ENCODE results near the gene ZNF133. TPM values are rescaled to one million over a fixed set of nuclear protein-coding genes. Genes with fewer than 3 reads are reported as not detected.
A peak's percentile ranks its signal among the peaks of the same experiment; 100 is the strongest.
"Not testable (repeated sequence)": the region's sequence is repeated elsewhere in the genome, so short reads cannot be mapped to it uniquely, and the experiment has no call there.

Gene ZNF133
- total RNA-seq: 10 to 100 TPM; 13.8 to 25.5 (median 18.6) TPM

DNA sequence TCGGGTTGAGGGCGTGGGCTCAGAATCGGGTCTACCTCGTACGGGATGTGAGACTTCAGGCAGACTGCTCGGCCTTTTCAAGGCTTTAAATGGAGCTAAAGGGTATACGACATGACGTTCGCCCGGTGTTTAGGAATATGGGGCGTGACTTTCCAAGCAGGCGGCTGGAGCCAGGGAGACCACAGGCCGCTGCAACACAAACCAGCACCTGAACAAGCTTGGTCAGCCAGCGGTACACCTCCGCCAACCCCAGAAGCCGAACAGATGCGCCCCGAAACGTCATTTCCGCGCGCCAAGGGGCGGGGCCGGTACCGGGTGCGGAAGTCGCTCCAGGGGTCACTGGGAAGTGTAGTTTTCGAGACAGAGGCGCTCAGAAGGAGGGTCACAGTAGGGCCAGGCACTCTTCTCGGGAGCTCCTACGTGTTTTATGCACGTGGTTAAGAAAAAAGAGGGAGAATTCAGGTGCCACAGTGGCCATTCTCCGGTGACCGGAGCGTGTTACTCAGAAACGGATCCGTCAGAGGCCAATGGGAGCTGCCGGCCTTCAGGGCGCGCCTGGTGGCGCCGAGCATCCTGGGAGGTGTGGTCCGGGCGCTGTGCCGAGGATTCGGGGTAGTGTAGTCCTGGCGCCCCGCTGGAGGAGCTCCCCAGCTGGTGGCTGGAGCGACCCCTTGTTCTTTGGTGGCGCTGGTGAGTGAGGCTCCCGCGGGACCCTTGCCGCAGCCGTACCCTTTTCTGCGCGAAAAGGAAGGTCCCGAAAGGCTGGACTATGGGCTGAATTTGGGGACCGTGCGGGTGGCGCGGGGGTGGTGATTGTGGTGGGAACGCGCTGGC is at the start of gene ZNF133:
ZNF133 (plus strand) TSS at position 613 of the 834 bp plus-strand sequence. CDS start 17,160 bp downstream, outside the sequence.
- peak; percentile 91 to 98 (median 97) for ATAC-seq (replicated peaks in 6 of 8)
- H3K4me3 ChIP-seq: peak within 1 kb of the TSS; percentile 50 to 83 (median 66)
- in situ Hi-C loops (cut with MboI; ENCODE audit: low pct_unique_long_range_greater_than_20kb in 2 of 9, low sequenced_read_pairs in 9 of 9, unreplicated experiment in 9 of 9): no loop called here
- peaks cover 6 to 10% of the 10 kb centered on the region in 2 donors for H3K4me1 ChIP-seq (replicated peaks in 1 of 2)
- 0 to 8% (median 0%) methylated on average over 3 to 26 of the region's 63 CpGs; no CpG with 5 or more reads in 2 of the 10 experiments for WGBS, 10 experiments
- peak within 1 kb of the TSS; percentile 93 to 96 for H3K27ac ChIP-seq

DNA sequence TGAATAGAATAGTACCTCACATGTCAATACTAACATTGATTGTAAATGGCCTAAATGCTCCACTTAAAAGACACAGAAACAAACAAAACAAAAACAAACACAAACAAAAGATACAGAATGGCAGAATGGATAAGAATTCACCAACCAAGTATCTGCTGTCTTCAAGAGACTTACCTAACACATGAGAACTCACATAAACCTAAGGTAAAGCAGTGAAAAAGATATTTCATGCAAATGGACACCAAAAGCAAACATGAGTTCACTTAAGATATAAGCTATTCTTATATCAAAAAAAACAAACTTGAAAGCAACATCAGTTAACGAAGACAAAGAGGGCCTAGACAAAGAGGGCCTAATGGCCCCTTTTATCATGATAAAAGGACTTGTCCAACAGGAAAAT is 47.3 kb upstream of the ZNF133 start:
- in situ Hi-C loops (cut with MboI; ENCODE audit: low pct_unique_long_range_greater_than_20kb in 2 of 9, low sequenced_read_pairs in 9 of 9, unreplicated experiment in 9 of 9): no loop called here
- H3K4me1 ChIP-seq (replicated peaks in 1 of 2): no peaks in the 10 kb centered on the region
- ATAC-seq (replicated peaks in 6 of 8): no peak
- 0 to 100% (median 58%) methylated on average over 1 of the region's 1 CpG; no CpG with 5 or more reads in 3 of the 10 experiments for WGBS, 10 experiments
- H3K4me3 ChIP-seq: no peak overlapping the region
- no peak overlapping the region for H3K27ac ChIP-seq

DNA sequence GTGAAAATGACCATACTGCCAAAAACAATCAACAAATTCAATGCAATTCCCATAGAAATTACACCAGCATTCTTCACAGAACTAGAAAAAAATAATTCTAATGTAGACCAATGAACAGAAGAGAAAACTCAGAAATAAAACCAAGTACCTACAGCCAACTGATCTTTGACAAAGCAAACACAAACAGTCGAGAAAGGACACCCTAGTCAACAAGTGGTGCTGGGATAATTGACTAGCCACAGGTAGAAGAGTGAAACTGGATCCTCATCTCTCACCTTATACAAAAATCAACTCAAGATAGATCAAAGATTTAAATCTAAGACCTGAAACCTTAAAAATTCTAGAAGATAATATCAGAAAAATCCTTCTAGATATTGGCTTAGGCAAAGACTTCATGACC is 44.5 kb upstream of the ZNF133 start:
- in situ Hi-C loops (cut with MboI; ENCODE audit: low pct_unique_long_range_greater_than_20kb in 2 of 9, low sequenced_read_pairs in 9 of 9, unreplicated experiment in 9 of 9): no loop called here
- Histone ChIP-seq H3K27ac (no peak overlapping the region), H3K4me1 (replicated peaks in 1 of 2) (no peaks in the 10 kb centered on the region), H3K4me3 (no peak overlapping the region)
- ATAC-seq (replicated peaks in 6 of 8): no peak
- WGBS, 10 experiments: 0 to 50% (median 11%) methylated on average over 1 of the region's 1 CpG; no CpG with 5 or more reads in 5 of the 10 experiments

DNA sequence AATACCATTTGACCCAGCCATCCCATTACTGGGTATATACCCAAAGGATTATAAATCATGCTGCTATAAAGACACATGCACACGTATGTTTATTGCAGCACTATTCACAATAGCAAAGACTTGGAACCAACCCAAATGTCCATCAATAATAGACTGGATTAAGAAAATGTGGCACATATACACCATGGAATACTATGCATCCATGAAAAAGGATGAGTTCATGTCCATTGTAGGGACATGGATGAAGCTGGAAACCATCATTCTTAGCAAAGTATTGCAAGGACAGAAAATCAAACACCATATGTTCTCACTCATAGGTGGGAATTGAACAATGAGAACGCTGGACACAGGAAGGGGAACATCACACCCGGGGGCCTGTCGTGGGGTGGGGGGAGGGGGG is 39.8 kb upstream of the ZNF133 start:
- 40% methylated on average over 1 of the region's 4 CpGs; no CpG with 5 or more reads in 9 of the 10 experiments for WGBS, 10 experiments
- H3K27ac ChIP-seq; in situ Hi-C loops (cut with MboI; ENCODE audit: low pct_unique_long_range_greater_than_20kb in 2 of 9, low sequenced_read_pairs in 9 of 9, unreplicated experiment in 9 of 9); H3K4me1 ChIP-seq (replicated peaks in 1 of 2); ATAC-seq (replicated peaks in 6 of 8); H3K4me3 ChIP-seq: not testable (repeated sequence)

DNA sequence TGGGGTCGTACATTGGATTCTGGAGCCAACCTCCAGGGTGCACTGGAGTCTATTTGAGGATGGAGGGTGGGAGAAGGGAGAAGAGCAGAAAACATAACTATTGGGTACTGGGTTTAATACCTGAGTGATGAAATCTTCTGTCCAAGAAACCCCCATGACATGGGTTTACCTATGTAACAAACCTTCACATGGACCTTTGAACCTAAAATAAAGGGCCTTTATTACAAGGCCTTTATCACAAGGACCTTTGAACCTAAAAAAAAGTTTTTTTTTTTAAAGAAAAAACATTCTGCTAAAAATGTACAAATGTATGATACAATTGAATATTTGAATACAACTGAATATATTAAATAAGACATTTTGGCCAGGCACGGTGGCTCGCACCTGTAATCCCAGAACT is 38.1 kb upstream of the ZNF133 start:
- Histone ChIP-seq H3K4me3 (no peak overlapping the region), H3K4me1 (replicated peaks in 1 of 2) (no peaks in the 10 kb centered on the region), H3K27ac (no peak overlapping the region)
- in situ Hi-C loops (cut with MboI; ENCODE audit: low pct_unique_long_range_greater_than_20kb in 2 of 9, low sequenced_read_pairs in 9 of 9, unreplicated experiment in 9 of 9): loop anchor here in 2 of 9 experiments (25.0 kb wide), 2 partner anchors 213 to 238 kb away; no protein-coding TSS in a partner anchor
- 0 to 100% (median 94%) methylated on average over 1 to 3 of the region's 3 CpGs for WGBS, 10 experiments
- ATAC-seq (replicated peaks in 6 of 8): no peak

DNA sequence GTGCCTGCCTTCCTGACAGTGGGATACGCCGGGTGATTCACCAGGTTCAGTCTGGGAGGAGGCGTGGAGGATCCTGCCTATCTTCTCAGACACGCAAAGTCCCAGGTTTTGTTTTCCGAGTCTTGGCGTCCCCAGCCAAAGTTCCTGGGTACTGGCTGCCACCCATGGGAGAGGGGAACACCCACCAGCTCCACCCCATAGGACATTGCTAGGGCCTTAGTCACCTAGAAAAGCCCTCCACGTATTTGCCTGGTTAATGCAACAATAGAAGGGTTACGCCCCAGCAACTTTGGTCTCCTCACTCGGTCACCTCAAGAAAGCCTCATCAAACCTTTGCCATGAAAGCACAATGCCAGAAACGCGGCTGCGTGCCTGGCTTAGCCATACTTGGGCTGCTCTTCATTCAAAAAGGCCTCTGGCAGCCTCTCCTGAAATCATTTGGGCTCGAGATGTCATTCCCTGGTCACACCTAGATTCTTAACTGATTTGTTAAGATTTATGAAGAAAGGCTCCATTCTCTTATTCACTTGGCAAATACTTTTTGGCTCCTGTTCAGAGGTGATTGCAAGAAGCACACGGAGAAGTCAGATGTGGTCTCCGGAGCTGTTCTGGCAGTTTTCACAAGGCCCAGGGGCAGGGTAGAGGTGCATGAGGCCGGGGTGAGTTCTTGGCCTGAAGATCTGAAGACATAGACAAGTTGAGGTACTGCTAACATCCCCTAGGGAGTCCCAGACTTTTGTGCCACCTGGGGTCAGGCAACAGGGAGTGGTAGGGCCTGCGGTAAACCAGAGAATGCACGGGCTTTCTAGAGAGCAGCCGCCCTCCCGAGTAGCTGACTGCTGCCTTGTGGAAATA is 35.5 kb upstream of the ZNF133 start:
- Histone ChIP-seq H3K4me3 (no peak overlapping the region), H3K4me1 (replicated peaks in 1 of 2) (no peaks in the 10 kb centered on the region), H3K27ac (no peak overlapping the region)
- WGBS, 10 experiments: 41 to 98% (median 75%) methylated on average over 1 to 14 of the region's 20 CpGs
- ATAC-seq (replicated peaks in 6 of 8): peak in 2 of 8 experiments; percentile 37 to 77
- in situ Hi-C loops (cut with MboI; ENCODE audit: low pct_unique_long_range_greater_than_20kb in 2 of 9, low sequenced_read_pairs in 9 of 9, unreplicated experiment in 9 of 9): loop anchor here in 2 of 9 experiments (25.0 kb wide), 2 partner anchors 216 to 241 kb away; no protein-coding TSS in a partner anchor

DNA sequence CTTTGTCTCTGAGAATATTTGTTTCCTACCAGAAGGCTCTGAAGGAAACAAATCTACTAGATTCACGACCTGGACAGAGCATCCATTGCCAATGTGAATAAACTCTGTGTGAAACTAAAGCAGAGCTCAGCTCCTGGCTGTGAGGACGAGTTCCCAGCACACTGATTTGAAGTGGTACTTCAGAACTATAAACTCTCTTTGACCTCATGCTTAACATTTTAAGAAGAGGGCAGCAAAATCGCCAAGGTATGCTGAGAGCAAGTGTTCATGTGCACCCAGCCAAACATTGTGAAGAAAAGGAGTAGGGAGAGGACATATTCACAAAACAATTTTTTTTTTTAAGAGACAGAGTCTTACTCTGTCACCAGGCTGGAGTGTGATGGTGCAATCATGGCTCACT is 33.7 kb upstream of the ZNF133 start:
- ATAC-seq (replicated peaks in 6 of 8): no peak
- in situ Hi-C loops (cut with MboI; ENCODE audit: low pct_unique_long_range_greater_than_20kb in 2 of 9, low sequenced_read_pairs in 9 of 9, unreplicated experiment in 9 of 9): loop anchor here in 2 of 9 experiments (25.0 kb wide), 2 partner anchors 217 to 242 kb away; no protein-coding TSS in a partner anchor
- WGBS, 10 experiments: 0 to 67% (median 52%) methylated on average over 1 to 3 of the region's 3 CpGs; no CpG with 5 or more reads in 2 of the 10 experiments
- no peak overlapping the region for H3K4me3 ChIP-seq
- H3K4me1 ChIP-seq (replicated peaks in 1 of 2): no peaks in the 10 kb centered on the region
- no peak overlapping the region for H3K27ac ChIP-seq

DNA sequence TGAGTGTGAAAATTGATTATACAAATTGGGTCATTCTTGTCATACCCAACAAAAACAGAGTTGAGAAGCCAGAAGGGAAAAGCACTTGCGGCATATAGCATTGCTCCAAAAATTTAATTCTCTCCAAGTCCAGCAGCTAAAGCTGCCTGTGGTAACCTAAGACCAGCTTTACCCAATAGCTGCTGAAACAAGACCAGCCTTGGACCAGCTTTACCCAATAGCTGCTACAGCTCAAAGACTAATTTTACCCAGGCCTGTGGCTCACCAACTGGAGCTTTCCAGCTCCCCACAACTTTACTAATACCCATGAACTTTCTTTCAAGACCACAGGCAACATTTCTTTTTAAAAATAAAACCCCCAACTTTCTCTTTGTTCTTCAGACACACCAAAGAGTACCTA is 32.8 kb upstream of the ZNF133 start:
- no peak for ATAC-seq (replicated peaks in 6 of 8)
- in situ Hi-C loops (cut with MboI; ENCODE audit: low pct_unique_long_range_greater_than_20kb in 2 of 9, low sequenced_read_pairs in 9 of 9, unreplicated experiment in 9 of 9): loop anchor here in 2 of 9 experiments (25.0 kb wide), 2 partner anchors 218 to 243 kb away; no protein-coding TSS in a partner anchor
- Histone ChIP-seq H3K27ac (no peak overlapping the region), H3K4me3 (no peak overlapping the region), H3K4me1 (replicated peaks in 1 of 2) (no peaks in the 10 kb centered on the region)
- 67 to 100% (median 100%) methylated on average over 1 of the region's 1 CpG; no CpG with 5 or more reads in 5 of the 10 experiments for WGBS, 10 experiments

DNA sequence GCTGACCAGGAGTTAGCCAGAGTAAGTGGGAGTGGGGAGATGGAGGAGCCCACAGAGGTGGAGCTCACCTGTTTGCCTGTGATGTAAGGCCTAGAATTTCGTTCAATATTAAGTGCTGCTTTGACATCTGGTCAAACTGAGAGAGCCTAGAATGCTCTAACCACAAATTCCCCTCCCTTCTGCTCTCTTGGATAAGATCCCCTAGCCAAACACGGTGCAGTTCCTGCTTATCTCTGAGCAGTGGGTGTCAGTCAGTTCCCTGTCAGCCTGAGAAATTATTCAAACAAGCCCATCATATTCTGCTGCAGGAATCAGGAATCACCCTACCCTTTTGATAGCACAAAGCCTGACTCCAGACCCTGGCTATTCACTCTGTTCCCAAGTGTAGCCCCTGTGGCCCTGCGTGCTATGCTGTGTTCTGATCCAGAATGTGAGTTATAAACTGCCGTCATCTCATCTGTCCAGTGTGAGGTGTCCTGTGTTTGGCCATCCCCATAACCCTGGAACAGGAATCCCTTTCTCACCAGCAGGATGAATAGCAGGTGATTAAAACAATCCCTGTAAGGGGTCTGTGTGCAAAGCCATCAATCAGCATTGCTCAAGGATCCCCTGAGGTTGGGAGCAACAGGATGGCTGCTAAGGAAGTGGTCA is 31.8 kb upstream of the ZNF133 start:
- 28 to 100% (median 65%) methylated on average over 1 to 4 of the region's 4 CpGs; no CpG with 5 or more reads in 3 of the 10 experiments for WGBS, 10 experiments
- Histone ChIP-seq H3K27ac (no peak overlapping the region), H3K4me1 (replicated peaks in 1 of 2) (no peaks in the 10 kb centered on the region), H3K4me3 (no peak overlapping the region)
- no peak for ATAC-seq (replicated peaks in 6 of 8)
- in situ Hi-C loops (cut with MboI; ENCODE audit: low pct_unique_long_range_greater_than_20kb in 2 of 9, low sequenced_read_pairs in 9 of 9, unreplicated experiment in 9 of 9): loop anchor here in 2 of 9 experiments (25.0 kb wide), 2 partner anchors 219 to 244 kb away; no protein-coding TSS in a partner anchor

DNA sequence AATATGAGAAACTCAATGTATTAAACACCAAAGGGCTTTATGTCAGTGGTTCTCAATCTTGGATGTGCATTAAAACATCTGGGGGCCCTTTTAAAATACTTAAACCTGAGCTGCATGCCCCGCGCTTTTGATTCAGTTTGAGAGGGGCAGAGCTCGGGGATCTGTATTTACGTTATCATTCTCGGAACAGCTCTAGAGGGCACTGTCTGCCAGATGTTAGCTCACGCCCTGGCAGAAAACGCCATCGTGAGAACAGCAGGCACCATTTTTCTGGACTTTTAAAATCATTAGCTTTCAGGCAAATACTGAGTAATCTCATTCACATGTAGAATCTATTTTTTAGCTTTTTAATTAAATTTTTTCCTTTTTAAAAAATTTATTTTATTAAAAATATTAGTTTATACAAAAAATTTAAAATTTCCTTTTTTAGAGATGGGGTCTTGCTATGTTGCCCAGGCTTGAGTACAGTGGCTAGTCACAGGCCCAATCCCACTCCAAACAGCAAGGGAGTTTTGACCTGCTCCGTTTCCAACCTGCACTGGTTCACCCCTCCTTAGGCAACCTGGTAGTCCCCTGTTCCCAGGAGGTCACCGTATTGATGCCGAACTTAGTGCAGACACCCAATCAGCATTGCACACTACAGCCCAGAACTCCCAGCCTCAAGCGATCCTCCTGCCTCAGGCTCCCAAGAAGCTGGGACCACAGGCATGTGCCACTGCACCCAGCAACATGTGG is 30.0 kb upstream of the ZNF133 start:
- no peak overlapping the region for H3K4me3 ChIP-seq
- no peak overlapping the region for H3K27ac ChIP-seq
- in situ Hi-C loops (cut with MboI; ENCODE audit: low pct_unique_long_range_greater_than_20kb in 2 of 9, low sequenced_read_pairs in 9 of 9, unreplicated experiment in 9 of 9): loop anchor here in 2 of 9 experiments (25.0 kb wide), 2 partner anchors 221 to 246 kb away; no protein-coding TSS in a partner anchor
- no peaks in the 10 kb centered on the region for H3K4me1 ChIP-seq (replicated peaks in 1 of 2)
- ATAC-seq (replicated peaks in 6 of 8): no peak
- WGBS, 10 experiments: 0 to 92% (median 74%) methylated on average over 1 to 12 of the region's 12 CpGs; no CpG with 5 or more reads in 1 of the 10 experiments

DNA sequence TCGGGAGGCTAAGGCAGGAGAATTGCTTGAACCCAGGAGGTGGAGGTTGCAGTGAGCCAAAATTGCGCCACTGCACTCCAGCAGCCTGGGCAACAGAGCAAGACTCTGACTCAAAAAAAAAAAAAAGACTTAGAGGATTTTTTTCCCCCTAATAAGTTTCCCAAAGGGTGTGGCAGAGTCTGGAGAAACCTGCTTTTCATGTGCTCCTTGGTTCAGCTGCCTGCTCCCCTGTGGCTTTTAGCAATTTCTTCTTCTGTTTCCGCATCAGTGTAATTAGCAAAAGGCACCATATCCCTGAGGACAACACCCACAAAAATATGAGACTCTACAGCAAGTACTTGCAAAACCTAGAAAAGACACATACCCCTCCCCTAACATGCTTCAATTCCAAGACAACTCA is 28.6 kb upstream of the ZNF133 start:
- Histone ChIP-seq H3K4me1 (replicated peaks in 1 of 2) (no peaks in the 10 kb centered on the region), H3K4me3 (no peak overlapping the region), H3K27ac (no peak overlapping the region)
- in situ Hi-C loops (cut with MboI; ENCODE audit: low pct_unique_long_range_greater_than_20kb in 2 of 9, low sequenced_read_pairs in 9 of 9, unreplicated experiment in 9 of 9): loop anchor here in 2 of 9 experiments (25.0 kb wide), 2 partner anchors 222 to 247 kb away; no protein-coding TSS in a partner anchor
- WGBS, 10 experiments: 20 to 100% (median 90%) methylated on average over 1 to 3 of the region's 3 CpGs; no CpG with 5 or more reads in 2 of the 10 experiments
- ATAC-seq (replicated peaks in 6 of 8): no peak

Measured in motor neuron (in vitro differentiated cells).